HuH-7.5 (cell line): ENCODE measurements around the gene LPP.

ENCODE experiments used
- DNase-seq: peaks from one replicate; pipeline ENCODE4 v3.0.0; 2011; ENCODE audit warnings: low spot score

Gene LPP

GRCh38 chr3:188749830-188750229 lies 595.9 kb downstream of the LPP start:
- no peak for DNase-seq

DNA sequence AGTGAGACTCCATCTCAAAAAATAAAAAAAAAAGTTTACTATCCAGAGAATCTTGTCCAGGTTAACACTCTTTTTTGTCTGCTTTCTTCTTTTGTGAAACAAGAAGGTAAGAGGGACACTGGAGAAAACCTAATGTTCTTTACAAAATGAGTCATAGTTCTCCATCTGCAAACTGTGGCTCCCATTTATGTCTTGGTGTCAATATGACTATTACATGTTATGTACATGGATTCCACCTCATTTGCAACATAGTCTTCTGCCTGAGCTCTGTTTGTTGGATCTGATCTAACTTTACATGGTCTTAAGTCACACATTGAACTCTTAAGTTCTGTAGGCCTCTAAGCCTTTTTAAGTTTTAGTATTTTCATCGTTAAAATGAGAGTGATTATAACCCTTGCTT lies 596.7 kb downstream of the LPP start:
- no peak for DNase-seq

DNA sequence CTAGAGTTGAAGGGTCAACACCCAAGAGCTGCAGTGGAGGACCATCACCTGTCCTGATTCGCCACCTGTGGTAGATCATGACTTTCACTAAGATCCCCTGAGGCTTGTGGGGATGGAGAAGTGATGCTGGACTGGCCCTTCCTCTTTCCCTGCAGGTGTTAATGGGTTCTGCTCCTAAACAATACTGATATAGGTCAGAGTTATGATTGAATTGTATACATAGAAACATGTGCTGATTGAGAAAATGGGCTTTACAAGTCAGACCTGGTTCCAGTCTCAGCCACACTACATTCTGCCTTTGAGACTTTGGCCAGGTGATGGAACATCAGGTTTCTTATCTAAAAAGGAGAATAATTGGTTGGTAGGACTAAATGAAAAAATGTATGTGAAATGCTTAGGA lies 598.9 kb downstream of the LPP start:
- DNase-seq = no peak

- DNase-seq = no peak
Observed at GRCh38 chr3:188754267-188754666, 600.3 kb downstream of the LPP start.

GRCh38 chr3:188756241-188756640 lies 602.3 kb downstream of the LPP start:
- no peak for DNase-seq

GRCh38 chr3:188759336-188760005 lies 605.5 kb downstream of the LPP start:
- DNase-seq = no peak

DNA sequence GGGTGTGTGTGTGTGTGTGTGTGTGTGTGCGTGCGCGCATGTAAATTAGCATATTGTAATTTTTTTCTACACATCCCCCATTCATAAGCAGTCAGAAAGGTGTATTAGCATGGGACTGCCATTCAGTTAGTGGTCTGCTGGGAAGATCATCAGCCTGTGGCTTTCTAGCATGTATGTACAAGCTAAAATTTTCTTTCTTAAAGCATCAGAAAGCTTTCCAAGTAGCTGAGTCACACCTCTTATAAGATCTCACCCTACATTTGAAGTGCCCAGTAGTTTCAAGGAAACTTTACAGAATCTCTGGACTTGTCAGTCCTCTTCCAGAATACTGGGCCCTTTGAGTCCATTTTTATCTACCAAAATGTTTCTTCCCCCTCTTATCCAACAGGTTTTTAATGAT lies 606.5 kb downstream of the LPP start:
- no peak for DNase-seq

- DNase-seq = no peak
Observed at GRCh38 chr3:188761439-188761838, 607.5 kb downstream of the LPP start.

- no peak for DNase-seq
Observed at GRCh38 chr3:188761964-188762363, 608.0 kb downstream of the LPP start.

- no peak for DNase-seq
Observed at GRCh38 chr3:188764609-188765008, 610.7 kb downstream of the LPP start.

DNA sequence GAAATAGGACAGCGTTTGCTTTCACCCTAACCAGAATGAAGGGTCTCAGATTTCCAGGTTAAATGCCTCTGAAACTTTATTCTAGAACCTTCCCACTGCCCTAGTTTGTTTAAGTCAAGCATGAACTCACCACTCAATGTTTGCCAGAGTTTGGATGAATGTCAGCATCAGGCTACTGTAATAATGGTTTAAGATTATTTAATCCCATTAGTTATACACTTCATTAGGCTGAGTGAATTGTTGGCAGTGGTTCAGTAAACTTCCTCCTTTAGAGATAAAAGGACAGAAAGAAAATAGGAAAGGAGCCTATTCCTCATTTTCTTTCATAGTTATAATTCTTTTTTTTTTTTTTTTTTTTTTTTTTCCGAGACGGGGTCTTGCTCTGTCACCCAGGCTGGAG lies 615.9 kb downstream of the LPP start:
- DNase-seq = no peak

DNA sequence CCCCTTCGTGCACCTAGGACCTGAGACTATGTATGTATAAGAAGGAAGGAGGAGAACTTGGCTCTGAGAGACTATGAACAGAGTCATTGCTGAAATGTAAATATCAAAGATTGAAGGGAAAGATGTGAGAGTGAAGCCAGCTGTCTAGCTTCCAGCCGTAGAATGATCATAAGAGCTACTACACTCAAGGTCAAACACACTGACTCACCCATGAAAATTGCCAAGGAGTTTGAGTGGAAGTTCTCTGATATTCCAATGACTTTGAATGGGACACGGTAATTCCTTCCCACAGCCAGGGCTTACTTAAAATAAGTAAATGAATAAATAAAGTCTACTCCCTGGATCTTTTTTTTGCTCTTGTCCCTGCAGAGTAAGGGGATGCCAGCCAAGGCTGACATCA lies 618.9 kb downstream of the LPP start:
- DNase-seq = no peak

DNA sequence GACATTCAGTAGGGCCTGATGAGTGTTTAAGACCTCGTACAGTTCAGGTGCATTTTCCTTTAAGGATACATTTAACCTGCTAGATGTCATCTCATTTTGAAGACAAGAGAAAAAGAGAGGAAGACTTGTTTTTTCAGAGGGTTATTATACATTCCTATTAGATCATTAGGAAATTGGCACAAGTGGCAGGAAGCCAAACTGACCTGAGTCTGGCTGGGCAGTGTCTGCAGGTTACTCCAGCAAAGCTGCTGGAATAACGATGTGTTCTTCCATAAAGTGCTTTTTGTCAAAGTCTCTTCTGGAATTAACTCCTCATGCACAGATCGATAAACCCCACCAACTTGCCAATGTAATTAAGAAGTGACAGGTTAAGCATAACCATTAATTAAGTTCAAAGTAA lies 621.5 kb downstream of the LPP start:
- DNase-seq = no peak

DNA sequence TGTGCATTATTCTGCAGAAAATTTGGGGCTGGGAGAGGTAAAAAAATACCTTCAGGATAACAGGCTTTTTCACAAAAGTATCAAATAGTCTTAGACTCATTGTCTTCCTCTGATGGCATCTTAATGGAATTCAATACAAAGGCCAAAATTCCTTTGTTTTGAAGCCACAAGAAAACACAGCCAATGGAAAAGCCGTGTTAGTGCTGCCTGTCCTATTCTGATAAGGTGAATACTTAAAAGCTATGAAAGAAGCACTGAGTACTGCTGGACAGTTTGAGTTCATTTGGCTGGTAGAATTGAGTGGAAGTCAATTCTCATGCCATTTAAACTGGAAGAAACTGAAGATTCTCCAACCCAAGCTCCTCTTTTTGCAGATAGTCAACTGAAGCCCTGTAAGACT lies 622.5 kb downstream of the LPP start:
- no peak for DNase-seq

- DNase-seq = no peak
Observed at GRCh38 chr3:188778091-188778852, 624.3 kb downstream of the LPP start.

GRCh38 chr3:188779281-188779980 lies 625.5 kb downstream of the LPP start:
- DNase-seq = no peak

DNA sequence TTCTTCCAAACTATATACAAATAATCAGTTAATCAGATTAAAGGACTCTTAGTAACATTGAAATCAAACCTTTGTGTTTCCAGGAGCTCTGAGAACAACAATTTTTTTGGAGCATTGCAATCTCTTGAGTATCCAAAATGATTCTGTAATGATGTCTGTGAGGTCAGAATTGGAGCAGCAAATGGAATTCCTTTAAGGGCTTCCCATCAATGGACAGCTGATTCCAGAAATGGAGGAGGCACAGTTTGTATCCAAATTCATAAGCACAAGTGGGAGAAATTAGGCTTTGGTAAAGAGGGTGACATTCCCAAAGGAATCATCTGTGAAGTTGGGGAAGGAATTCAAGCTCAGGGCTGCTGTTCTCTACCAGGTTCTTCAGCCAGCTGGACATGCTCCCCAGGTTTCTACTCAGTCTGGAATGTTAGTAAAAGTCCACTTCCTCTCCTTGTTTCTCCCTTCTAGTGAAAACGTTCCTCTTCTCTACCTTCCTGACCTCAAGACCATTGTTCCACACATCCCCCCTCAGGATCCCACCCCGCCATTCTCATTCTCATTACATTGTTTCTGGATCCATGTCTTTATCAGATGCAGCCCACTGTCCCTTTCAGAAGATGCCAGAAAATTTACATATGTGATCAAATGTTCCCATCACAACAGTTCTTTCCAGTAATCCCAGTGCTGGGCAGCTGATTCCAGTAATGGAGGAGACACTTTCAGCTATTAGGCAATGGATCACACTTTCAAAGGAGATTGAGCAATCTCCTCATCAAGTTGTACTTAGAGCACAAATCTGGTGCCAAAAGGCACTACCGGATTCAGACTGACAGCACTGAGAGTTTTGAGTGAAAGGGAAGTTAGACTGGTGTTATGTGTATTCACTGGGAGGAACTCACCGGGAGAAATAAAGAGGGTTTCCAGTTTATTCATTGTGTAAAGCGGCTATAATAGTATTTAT lies 626.5 kb downstream of the LPP start:
- no peak for DNase-seq

DNA sequence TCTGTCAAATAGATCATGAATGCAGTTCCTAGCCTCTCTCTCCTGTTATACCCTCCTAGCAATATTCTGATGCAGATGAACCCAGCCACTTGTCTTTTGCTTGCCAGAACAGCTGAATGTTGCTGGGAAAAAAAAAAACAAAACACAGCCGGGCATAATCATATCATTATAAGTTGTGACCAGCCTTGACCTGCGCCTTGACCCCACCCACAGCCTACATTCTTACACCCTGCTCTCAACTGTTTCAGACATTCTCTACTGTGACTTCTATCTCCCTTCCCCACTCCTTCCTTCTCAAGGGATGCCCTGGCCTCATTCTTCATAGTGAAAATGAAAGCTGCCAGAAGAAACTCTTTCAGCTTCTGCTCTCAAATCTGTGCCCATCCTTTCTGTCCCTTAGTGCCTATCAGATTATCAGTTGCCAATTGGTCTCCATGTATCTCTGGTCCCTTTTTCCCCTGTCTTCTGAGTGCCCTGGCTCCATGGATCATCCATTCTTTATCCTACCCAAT lies 628.7 kb downstream of the LPP start:
- DNase-seq = no peak

- DNase-seq = no peak
Observed at GRCh38 chr3:188786424-188786823, 632.5 kb downstream of the LPP start.

GRCh38 chr3:188788621-188789081 lies 634.7 kb downstream of the LPP start:
- no peak for DNase-seq

DNA sequence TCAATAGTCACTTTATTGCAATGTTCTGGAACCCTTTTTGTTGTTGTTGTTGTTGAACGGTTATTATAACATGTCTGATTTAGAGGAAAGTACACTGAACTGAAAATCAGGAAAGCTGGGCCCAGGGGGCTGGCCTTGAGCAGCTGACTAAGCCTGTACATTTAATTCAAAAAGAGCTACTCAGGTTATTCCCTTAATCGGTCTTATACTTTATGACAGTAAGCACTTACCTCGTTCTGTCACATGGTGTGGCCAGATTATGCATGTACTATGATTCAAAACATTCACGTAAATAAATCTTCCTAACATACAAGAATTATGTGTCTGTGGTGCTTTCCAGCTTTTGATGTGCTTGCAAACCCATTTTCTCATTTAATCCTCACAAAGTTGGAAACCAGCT lies 635.3 kb downstream of the LPP start:
- DNase-seq = no peak

DNA sequence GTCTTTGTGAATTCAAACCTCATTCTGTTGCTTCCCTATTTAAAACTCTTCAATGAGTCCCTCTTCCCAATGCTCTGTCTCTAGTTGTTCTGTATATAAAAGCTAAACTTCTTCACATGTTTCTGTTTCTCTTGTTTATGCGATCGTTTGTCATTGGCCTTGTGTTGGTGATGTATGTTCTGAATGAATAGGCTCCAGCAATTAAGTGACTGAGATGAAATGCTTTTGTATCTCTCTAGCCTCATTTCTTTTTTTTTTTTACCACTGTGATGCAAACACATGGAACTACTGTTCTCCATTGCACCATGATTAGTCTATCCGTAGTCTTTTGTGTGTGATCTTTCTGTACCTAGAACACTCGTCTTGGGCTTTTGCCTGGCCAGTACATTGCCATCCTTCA lies 637.4 kb downstream of the LPP start:
- no peak for DNase-seq
